ENCODE measurements around the gene TAPBP. TPM values are rescaled to one million over a fixed set of nuclear protein-coding genes. Genes with fewer than 3 reads are reported as not detected.
"Not testable (repeated sequence)": the region's sequence is repeated elsewhere in the genome, so short reads cannot be mapped to it uniquely, and the experiment has no call there.

Gene TAPBP
- total and polyA plus RNA-seq, 12 donors = 25.1 to 322 (median 165) TPM

GRCh38 chr6:33277663-33278391 lies 36.1 kb downstream of the TAPBP start:
- peaks cover 0 to 63% of the 10 kb centered on the region in 2 donors for H3K36me3 ChIP-seq (replicated peaks in 1 of 2)
- no peak for DNase-seq
- intact Hi-C loops (cut with DNase I) = no loop called here
- peaks cover 17 to 46% of the 10 kb centered on the region in 2 donors for H3K4me1 ChIP-seq (replicated peaks in 1 of 2)
- peak overlapping the region; percentile 65 to 99 (median 78) for H3K27ac ChIP-seq
- peak overlapping the region in 3 of 4 donors; percentile 42 to 93 (median 68) for H3K4me3 ChIP-seq
- H3K27me3 ChIP-seq = no peaks in the 10 kb centered on the region
- H3K9me3 ChIP-seq (replicated peaks in 1 of 3) = no peaks in the 10 kb centered on the region
- 48 to 58% (median 54%) methylated on average over 10 to 39 of the region's 39 CpGs for WGBS, 4 donors
- TF ChIP-seq POLR2A (IDR thresholded peaks at IDR 0.05) (no peak), CTCF (IDR thresholded peaks at IDR 0.05) (no peak)

GRCh38 chr6:33276864-33277662 lies 36.8 kb downstream of the TAPBP start, which contains the start of gene B3GALT4:
Gene B3GALT4, plus strand, starts transcription at chr6:33277123. Its CDS starts 297 bp downstream, at chr6:33277420.
- Histone ChIP-seq H3K36me3 (replicated peaks in 1 of 2) (peaks cover 0 to 55% of the 10 kb centered on the region in 2 donors), H3K27me3 (no peaks in the 10 kb centered on the region), H3K4me1 (replicated peaks in 1 of 2) (peaks cover 22 to 52% of the 10 kb centered on the region in 2 donors), H3K27ac (peak within 1 kb of the TSS; percentile 65 to 99 (median 78)), H3K4me3 (peak within 1 kb of the TSS in 3 of 4 donors; percentile 42 to 93 (median 68)), H3K9me3 (replicated peaks in 1 of 3) (no peaks in the 10 kb centered on the region)
- WGBS, 4 donors = 1% methylated on average over 31 to 80 of the region's 80 CpGs
- TF ChIP-seq CTCF (IDR thresholded peaks at IDR 0.05) = peak in 5 of 6 experiments; percentile 34 to 61 (median 51)
- peak; percentile 32 to 63 for TF ChIP-seq POLR2A (IDR thresholded peaks at IDR 0.05)
- peak; percentile 64 to 84 (median 70) for DNase-seq
- intact Hi-C loops (cut with DNase I) = no loop called here

DNA sequence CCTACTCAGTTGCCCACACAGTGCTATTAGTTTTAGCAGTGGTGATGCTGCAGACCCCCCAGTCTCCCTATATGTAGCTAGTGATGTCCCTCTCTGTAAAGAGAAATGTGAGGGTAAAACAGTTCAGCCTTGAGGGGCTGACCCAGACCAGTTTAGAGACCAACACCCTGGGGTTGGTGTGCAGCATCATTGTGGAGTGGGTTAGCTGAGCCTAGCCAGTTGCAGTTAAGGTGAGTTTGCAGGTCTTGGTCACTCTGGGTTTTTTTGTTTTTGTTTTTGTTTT lies 37.4 kb downstream of the TAPBP start:
- Histone ChIP-seq H3K27me3 (no peaks in the 10 kb centered on the region), H3K27ac (peak overlapping the region; percentile 27 to 99 (median 78)), H3K9me3 (replicated peaks in 1 of 3) (no peaks in the 10 kb centered on the region), H3K4me3 (peak overlapping the region in 2 of 4 donors; percentile 68 to 93), H3K4me1 (replicated peaks in 1 of 2) (peaks cover 22 to 52% of the 10 kb centered on the region in 2 donors), H3K36me3 (replicated peaks in 1 of 2) (peaks cover 0 to 52% of the 10 kb centered on the region in 2 donors)
- no peak for DNase-seq
- TF ChIP-seq POLR2A (IDR thresholded peaks at IDR 0.05) (no peak), CTCF (IDR thresholded peaks at IDR 0.05) (no peak)
- intact Hi-C loops (cut with DNase I) = no loop called here

DNA sequence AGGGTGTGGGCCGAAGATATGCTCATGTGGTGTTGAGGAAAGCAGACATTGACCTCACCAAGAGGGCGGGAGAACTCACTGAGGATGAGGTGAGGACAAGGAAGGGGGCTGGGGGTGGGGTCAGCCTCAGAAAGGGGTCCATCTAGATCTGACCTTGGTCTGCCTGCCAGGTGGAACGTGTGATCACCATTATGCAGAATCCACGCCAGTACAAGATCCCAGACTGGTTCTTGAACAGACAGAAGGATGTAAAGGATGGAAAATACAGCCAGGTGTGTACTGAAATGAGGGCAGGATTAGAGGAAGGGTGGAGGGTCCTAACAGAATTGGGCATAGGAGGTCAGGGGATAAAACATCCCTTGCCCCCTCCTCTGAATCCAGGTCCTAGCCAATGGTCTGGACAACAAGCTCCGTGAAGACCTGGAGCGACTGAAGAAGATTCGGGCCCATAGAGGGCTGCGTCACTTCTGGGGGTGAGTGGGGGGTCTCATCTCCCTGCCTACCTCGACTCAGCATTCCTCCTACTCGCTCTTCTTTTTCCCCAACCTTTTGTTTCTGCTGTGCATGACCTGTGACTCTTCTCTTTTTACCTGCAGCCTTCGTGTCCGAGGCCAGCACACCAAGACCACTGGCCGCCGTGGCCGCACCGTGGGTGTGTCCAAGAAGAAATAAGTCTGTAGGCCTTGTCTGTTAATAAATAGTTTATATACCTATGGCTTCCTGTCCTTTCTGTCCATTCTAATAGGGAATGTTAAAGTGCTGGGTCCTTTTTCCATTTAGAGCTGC lies 37.9 kb downstream of the TAPBP start:
- peak overlapping the region in 4 of 5 donors; percentile 27 to 99 (median 84) for H3K27ac ChIP-seq
- H3K27me3 ChIP-seq; DNase-seq; intact Hi-C loops (cut with DNase I); H3K9me3 ChIP-seq (replicated peaks in 1 of 3): not testable (repeated sequence)
- peaks cover 22 to 52% of the 10 kb centered on the region in 2 donors for H3K4me1 ChIP-seq (replicated peaks in 1 of 2)
- H3K36me3 ChIP-seq (replicated peaks in 1 of 2) = peaks cover 0 to 52% of the 10 kb centered on the region in 2 donors
- WGBS, 4 donors = 77 to 81% (median 79%) methylated on average over 16 of the region's 16 CpGs
- peak overlapping the region in 1 of 4 donors; percentile 93 for H3K4me3 ChIP-seq

Measured in adrenal gland (tissue), 12 donors.